ENCODE results near the gene SP3. TPM values are rescaled to one million over a fixed set of nuclear protein-coding genes. Genes with fewer than 3 reads are reported as not detected.

The SP3 gene
- polyA plus RNA-seq, 1 donor (not counting 4 experiments of a cell fraction or from before 2014, with no cell fraction given): 46.7 TPM

DNA sequence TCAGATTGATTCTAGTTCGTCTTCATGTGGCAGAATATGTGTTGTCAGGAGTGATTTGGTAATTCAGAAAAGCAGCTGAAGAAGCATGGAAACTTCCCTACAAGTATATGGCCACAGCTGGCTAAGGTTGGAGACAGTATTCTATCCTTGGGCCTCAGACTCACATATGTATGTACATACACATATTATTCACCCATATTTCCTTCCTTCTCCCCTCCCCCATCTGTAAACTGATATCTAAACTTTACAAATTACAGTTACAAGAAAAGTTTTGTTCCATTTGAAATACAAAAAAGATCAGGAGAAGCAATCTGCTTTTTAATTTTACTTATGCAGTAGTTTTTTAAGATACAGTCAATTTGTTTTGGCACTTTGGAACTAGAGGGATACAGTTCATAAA, 3.1 kb downstream of the SP3 start:
- TF ChIP-seq CTCF (optimal IDR thresholded peaks at IDR 0.05 in 1 of 3, IDR thresholded peaks at IDR 0.05 in 1 of 3, conservative IDR thresholded peaks at IDR 0.05 in 1 of 3; ENCODE audit: extremely low read depth in 1 of 3, insufficient read depth in 2 of 3, low read length in 3 of 3): no peak
- TF ChIP-seq EZH2 (IDR thresholded peaks at IDR 0.05; ENCODE audit: low read length): no peak
- no peaks in the 10 kb centered on the region for H3K36me3 ChIP-seq (ENCODE audit: control insufficient read depth in 2 of 2, extremely low read depth in 1 of 2, insufficient read depth in 2 of 2, low read length in 2 of 2)
- no peaks in the 10 kb centered on the region for H3K9me3 ChIP-seq (ENCODE audit: control insufficient read depth, low read depth, low read length)
- H3K9me1 ChIP-seq (ENCODE audit: control insufficient read depth, extremely low read depth, insufficient read depth, low read length): peaks cover 2% of the 10 kb centered on the region
- dilution Hi-C loops (cut with MboI; ENCODE audit: extremely low pct_ligation_motif_present, low sequenced_read_pairs): no loop called here
- DNase-seq (ENCODE audit: low read depth, low spot score) (no peak), FAIRE-seq (no peak)
- no peaks in the 10 kb centered on the region for H4K20me1 ChIP-seq (ENCODE audit: control insufficient read depth, extremely low read depth, insufficient read depth, low read length)
- H3K4me1 ChIP-seq (ENCODE audit: control insufficient read depth, extremely low read depth, insufficient read depth, low read length): peaks cover 9% of the 10 kb centered on the region
- peak overlapping the region; percentile 94 for H3K27ac ChIP-seq (ENCODE audit: control insufficient read depth, insufficient read depth, low read length)
- H3K9ac ChIP-seq (ENCODE audit: control insufficient read depth, extremely low read depth, insufficient read depth, low read length): peak overlapping the region; percentile 96
- peak overlapping the region; percentile 91 for H3K4me2 ChIP-seq (ENCODE audit: control insufficient read depth, extremely low read depth, insufficient read depth, low read depth, low read length)
- peaks cover 66% of the 10 kb centered on the region for H3K79me2 ChIP-seq (ENCODE audit: control insufficient read depth, insufficient read depth, low read length)
- peak overlapping the region; percentile 71 to 82 (median 82) for H3K4me3 ChIP-seq (ENCODE audit: control insufficient read depth in 2 of 3, extremely low read depth in 1 of 3, insufficient read depth in 2 of 3, low read depth in 1 of 3, low read length in 3 of 3)
- no peak overlapping the region for H2AFZ ChIP-seq (ENCODE audit: control insufficient read depth, low read length)
- H3K27me3 ChIP-seq (ENCODE audit: control insufficient read depth, extremely low read depth, insufficient read depth, low read length): no peaks in the 10 kb centered on the region

DNA sequence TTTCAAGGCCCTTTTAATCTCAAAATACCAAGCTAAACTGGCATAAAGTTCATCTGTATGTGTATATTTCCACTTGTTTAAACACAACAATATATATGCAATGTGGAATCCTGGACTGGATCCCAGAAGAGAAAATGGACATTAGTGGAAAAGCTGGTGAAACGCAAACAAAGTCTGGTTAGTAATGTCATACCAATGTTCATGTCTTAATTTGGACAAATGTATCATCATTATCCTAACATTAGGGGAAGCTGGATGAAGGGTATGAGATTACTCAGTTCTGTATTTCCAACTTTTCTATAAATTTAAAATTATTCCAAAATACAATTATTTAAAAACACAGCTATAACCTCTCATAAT, 3.8 kb downstream of the SP3 start:
- DNase-seq (ENCODE audit: low read depth, low spot score) (no peak), FAIRE-seq (no peak)
- no peak overlapping the region for H2AFZ ChIP-seq (ENCODE audit: control insufficient read depth, low read length)
- no peak overlapping the region for H3K4me3 ChIP-seq (ENCODE audit: control insufficient read depth in 2 of 3, extremely low read depth in 1 of 3, insufficient read depth in 2 of 3, low read depth in 1 of 3, low read length in 3 of 3)
- dilution Hi-C loops (cut with MboI; ENCODE audit: extremely low pct_ligation_motif_present, low sequenced_read_pairs): no loop called here
- no peak for TF ChIP-seq CTCF (optimal IDR thresholded peaks at IDR 0.05 in 1 of 3, IDR thresholded peaks at IDR 0.05 in 1 of 3, conservative IDR thresholded peaks at IDR 0.05 in 1 of 3; ENCODE audit: extremely low read depth in 1 of 3, insufficient read depth in 2 of 3, low read length in 3 of 3)
- TF ChIP-seq EZH2 (IDR thresholded peaks at IDR 0.05; ENCODE audit: low read length): no peak
- no peak overlapping the region for H3K27ac ChIP-seq (ENCODE audit: control insufficient read depth, insufficient read depth, low read length)
- H3K4me1 ChIP-seq (ENCODE audit: control insufficient read depth, extremely low read depth, insufficient read depth, low read length): peaks cover 5% of the 10 kb centered on the region
- peak overlapping the region; percentile 91 for H3K4me2 ChIP-seq (ENCODE audit: control insufficient read depth, extremely low read depth, insufficient read depth, low read depth, low read length)
- H3K36me3 ChIP-seq (ENCODE audit: control insufficient read depth in 2 of 2, extremely low read depth in 1 of 2, insufficient read depth in 2 of 2, low read length in 2 of 2): no peaks in the 10 kb centered on the region
- no peak overlapping the region for H3K9ac ChIP-seq (ENCODE audit: control insufficient read depth, extremely low read depth, insufficient read depth, low read length)
- no peaks in the 10 kb centered on the region for H3K27me3 ChIP-seq (ENCODE audit: control insufficient read depth, extremely low read depth, insufficient read depth, low read length)
- no peaks in the 10 kb centered on the region for H4K20me1 ChIP-seq (ENCODE audit: control insufficient read depth, extremely low read depth, insufficient read depth, low read length)
- H3K9me1 ChIP-seq (ENCODE audit: control insufficient read depth, extremely low read depth, insufficient read depth, low read length): peaks cover 2% of the 10 kb centered on the region
- H3K9me3 ChIP-seq (ENCODE audit: control insufficient read depth, low read depth, low read length): no peaks in the 10 kb centered on the region
- H3K79me2 ChIP-seq (ENCODE audit: control insufficient read depth, insufficient read depth, low read length): peaks cover 71% of the 10 kb centered on the region

All from keratinocyte (primary cell).